WTC11 (cell line): Measurements from ENCODE around the gene ASB1. TPM values are rescaled to one million over a fixed set of nuclear protein-coding genes. Genes with fewer than 3 reads are reported as not detected.

Experiments
- ATAC-seq: fragments of 200-7000 bp; cut with Tn5 transposase; 2 replicates; pipeline ENCODE4 v1.10.0; 2021; ENCODE audit warnings: mild to moderate bottlenecking, moderate library complexity
- CTCF ChIA-PET: fragments of 300-600 bp; sonication (Branson Sonifier 250); formaldehyde crosslinking; loops from one replicate; lab custom pipeline; 2021; ENCODE audit warnings: antibody characterized with exemption; lab: Charles Lee
- POLR2A ChIA-PET: fragments of 350-600 bp; sonication (Branson Sonifier 250); formaldehyde crosslinking; loops from one replicate; lab custom pipeline; 2021; ENCODE audit warnings: antibody characterized with exemption; lab: Charles Lee
- DNase-seq: peaks from one replicate; pipeline ENCODE4 v3.0.0; 2021; ENCODE audit warnings: low spot score
- H3K27ac Mint-ChIP-seq: 2 replicates; pipeline ENCODE4 v1.8.0; 2021; ENCODE audit warnings: mixed read lengths
- H3K27me3 Mint-ChIP-seq: 2 replicates; pipeline ENCODE4 v1.8.0; 2021; ENCODE audit warnings: low read depth, mild to moderate bottlenecking, moderate library complexity, mixed read lengths
- H3K36me3 Mint-ChIP-seq: 2 replicates; pipeline ENCODE4 v1.8.0; 2021; ENCODE audit warnings: mixed read lengths
- H3K4me1 Mint-ChIP-seq: 2 replicates; pipeline ENCODE4 v1.8.0; 2022; ENCODE audit warnings: mixed read lengths
- H3K4me3 Mint-ChIP-seq: 2 replicates; pipeline ENCODE4 v1.8.0; 2021; ENCODE audit warnings: mild to moderate bottlenecking, moderate library complexity, mixed read lengths
- H3K9me3 Mint-ChIP-seq: 2 replicates; pipeline ENCODE4 v1.8.0; 2021; ENCODE audit warnings: mixed read lengths
- ELF4 ChIP-seq: sonication (generic); formaldehyde crosslinking; IDR thresholded peaks from 2 replicates; pipeline ENCODE4 v1.8.1; 2022; ENCODE audit warnings: low read depth, mild to moderate bottlenecking, moderate library complexity, missing genetic modification reagents
- FOXK1 ChIP-seq: sonication (generic); formaldehyde crosslinking; IDR thresholded peaks from 2 replicates; pipeline ENCODE4 v1.8.0; 2022; ENCODE audit warnings: mild to moderate bottlenecking, moderate library complexity, missing genetic modification reagents
- FOXP1 ChIP-seq: sonication (generic); formaldehyde crosslinking; IDR thresholded peaks from 2 replicates; pipeline ENCODE4 v1.8.0; 2022; ENCODE audit warnings: missing genetic modification reagents, mild to moderate bottlenecking, moderate library complexity, borderline replicate concordance
- MYBL2 ChIP-seq: sonication (generic); formaldehyde crosslinking; IDR thresholded peaks from 2 replicates; pipeline ENCODE4 v1.8.1; 2023; ENCODE audit warnings: mild to moderate bottlenecking, moderate library complexity, missing genetic modification reagents
- NR2C2 ChIP-seq: sonication (generic); formaldehyde crosslinking; IDR thresholded peaks from 2 replicates; pipeline ENCODE4 v1.8.0; 2022; ENCODE audit warnings: mild to moderate bottlenecking, missing genetic modification reagents
- NR3C1 ChIP-seq: sonication (generic); formaldehyde crosslinking; conservative IDR thresholded peaks from 2 replicates; pipeline ENCODE4 v1.8.1; 2023; ENCODE audit warnings: low read depth, mild to moderate bottlenecking, missing genetic modification reagents
- PRRX2 ChIP-seq: fragments of 250-450 bp; sonication (Bioruptor Pico); IDR thresholded peaks from 2 replicates; pipeline ENCODE4 v1.8.0; 2021; ENCODE audit warnings: mild to moderate bottlenecking
- RELA ChIP-seq: sonication (generic); formaldehyde crosslinking; IDR thresholded peaks from 2 replicates; pipeline ENCODE4 v1.8.1; 2022; ENCODE audit warnings: missing genetic modification reagents, mild to moderate bottlenecking, borderline replicate concordance
- RORB ChIP-seq: fragments of 250-450 bp; sonication (Bioruptor Pico); IDR thresholded peaks from 2 replicates; pipeline ENCODE4 v1.9.0; 2021; ENCODE audit warnings: mild to moderate bottlenecking
- SMAD4 ChIP-seq: sonication (generic); formaldehyde crosslinking; IDR thresholded peaks from 2 replicates; pipeline ENCODE4 v1.8.0; 2022; ENCODE audit warnings: mild to moderate bottlenecking, missing genetic modification reagents
- ZBTB21 ChIP-seq: sonication (generic); formaldehyde crosslinking; IDR thresholded peaks from 2 replicates; pipeline ENCODE4 v1.8.1; 2023; ENCODE audit warnings: mild to moderate bottlenecking, missing genetic modification reagents, borderline replicate concordance
- ZNF671 ChIP-seq: fragments of 250-450 bp; sonication (Bioruptor Pico); IDR thresholded peaks from 2 replicates; pipeline ENCODE4 v1.8.0; 2021; ENCODE audit warnings: mild to moderate bottlenecking
- total RNA-seq: library from RNA; stranded (reverse); gene quantifications from 3 replicates; pipeline ENCODE4 v1.2.3, GENCODE V29; 2021
- TF ChIP-seq, protein P1 (sequence below): sonication (generic); formaldehyde crosslinking; IDR thresholded peaks from 2 replicates; pipeline ENCODE4 v1.8.1; 2023; ENCODE audit warnings: mild to moderate bottlenecking, missing genetic modification reagents
- TF ChIP-seq, protein P2 (sequence below): fragments of 250-450 bp; sonication (Bioruptor Pico); IDR thresholded peaks from 2 replicates; pipeline ENCODE4 v1.9.0; 2021; ENCODE audit warnings: moderate library complexity, mild to moderate bottlenecking, inconsistent platforms, borderline replicate concordance
- TF ChIP-seq, protein P3 (sequence below): sonication (generic); formaldehyde crosslinking; IDR thresholded peaks from 2 replicates; pipeline ENCODE4 v1.8.1; 2022; ENCODE audit warnings: low read depth, mild to moderate bottlenecking, moderate library complexity, missing genetic modification reagents, borderline replicate concordance
- TF ChIP-seq, protein P4 (sequence below): sonication (generic); formaldehyde crosslinking; IDR thresholded peaks from 2 replicates; pipeline ENCODE4 v1.8.0; 2022; ENCODE audit warnings: mild to moderate bottlenecking, missing genetic modification reagents
- TF ChIP-seq, protein P5 (sequence below): sonication (generic); formaldehyde crosslinking; IDR thresholded peaks from 2 replicates; pipeline ENCODE4 v1.8.0; 2023; ENCODE audit warnings: missing genetic modification reagents, mild to moderate bottlenecking, borderline replicate concordance
- TF ChIP-seq, protein P6 (sequence below): fragments of 250-450 bp; sonication (Bioruptor Pico); IDR thresholded peaks from 2 replicates; pipeline ENCODE4 v1.8.0; 2021; ENCODE audit warnings: mild to moderate bottlenecking

Gene ASB1
- total RNA-seq, 1 experiment from 2014 or later, result 43.9 TPM

DNA sequence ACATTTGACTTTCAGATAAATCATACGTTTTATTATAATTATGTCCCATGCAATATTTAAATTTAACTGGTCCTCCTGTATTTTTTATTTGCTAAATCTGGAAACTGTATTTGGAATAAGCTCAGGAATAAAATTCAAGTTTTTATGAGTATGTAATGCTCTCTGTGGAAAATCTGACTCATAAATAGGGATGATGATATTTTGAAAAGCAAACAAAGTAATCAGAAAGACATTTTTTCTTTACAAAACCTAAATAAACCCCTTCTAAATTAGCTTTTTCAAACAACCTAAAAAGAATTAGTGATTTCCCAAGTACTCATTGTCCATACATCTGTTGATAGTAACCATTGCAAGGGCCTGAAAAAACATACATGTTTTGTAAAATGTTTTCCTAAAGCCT is 41.1 kb downstream of the ASB1 start:
- H3K4me3 Mint-ChIP-seq, result no peak overlapping the region
- DNase-seq (no peak), ATAC-seq (no peak)
- H3K4me1 Mint-ChIP-seq, result no peaks in the 10 kb centered on the region
- CTCF ChIA-PET, result no interaction called here
- peaks cover 16% of the 10 kb centered on the region for H3K36me3 Mint-ChIP-seq
- H3K9me3 Mint-ChIP-seq, result peaks cover 36% of the 10 kb centered on the region
- POLR2A ChIA-PET, result no interaction called here
- TF ChIP-seq FOXP1 (CRISPR knock-in tag), result no peak
- TF ChIP-seq SMAD4 (CRISPR knock-in tag), result no peak
- no peak for TF ChIP-seq MYBL2 (CRISPR knock-in tag)
- TF ChIP-seq, protein P1, sequence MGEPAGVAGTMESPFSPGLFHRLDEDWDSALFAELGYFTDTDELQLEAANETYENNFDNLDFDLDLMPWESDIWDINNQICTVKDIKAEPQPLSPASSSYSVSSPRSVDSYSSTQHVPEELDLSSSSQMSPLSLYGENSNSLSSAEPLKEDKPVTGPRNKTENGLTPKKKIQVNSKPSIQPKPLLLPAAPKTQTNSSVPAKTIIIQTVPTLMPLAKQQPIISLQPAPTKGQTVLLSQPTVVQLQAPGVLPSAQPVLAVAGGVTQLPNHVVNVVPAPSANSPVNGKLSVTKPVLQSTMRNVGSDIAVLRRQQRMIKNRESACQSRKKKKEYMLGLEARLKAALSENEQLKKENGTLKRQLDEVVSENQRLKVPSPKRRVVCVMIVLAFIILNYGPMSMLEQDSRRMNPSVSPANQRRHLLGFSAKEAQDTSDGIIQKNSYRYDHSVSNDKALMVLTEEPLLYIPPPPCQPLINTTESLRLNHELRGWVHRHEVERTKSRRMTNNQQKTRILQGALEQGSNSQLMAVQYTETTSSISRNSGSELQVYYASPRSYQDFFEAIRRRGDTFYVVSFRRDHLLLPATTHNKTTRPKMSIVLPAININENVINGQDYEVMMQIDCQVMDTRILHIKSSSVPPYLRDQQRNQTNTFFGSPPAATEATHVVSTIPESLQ (CRISPR knock-in tag), result no peak
- TF ChIP-seq, protein P2, sequence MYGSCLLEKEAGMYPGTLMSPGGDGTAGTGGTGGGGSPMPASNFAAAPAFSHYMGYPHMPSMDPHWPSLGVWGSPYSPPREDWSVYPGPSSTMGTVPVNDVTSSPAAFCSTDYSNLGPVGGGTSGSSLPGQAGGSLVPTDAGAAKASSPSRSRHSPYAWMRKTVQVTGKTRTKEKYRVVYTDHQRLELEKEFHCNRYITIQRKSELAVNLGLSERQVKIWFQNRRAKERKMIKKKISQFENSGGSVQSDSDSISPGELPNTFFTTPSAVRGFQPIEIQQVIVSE (CRISPR knock-in tag), result no peak
- TF ChIP-seq PRRX2 (CRISPR knock-in tag), result no peak
- TF ChIP-seq, protein P3, sequence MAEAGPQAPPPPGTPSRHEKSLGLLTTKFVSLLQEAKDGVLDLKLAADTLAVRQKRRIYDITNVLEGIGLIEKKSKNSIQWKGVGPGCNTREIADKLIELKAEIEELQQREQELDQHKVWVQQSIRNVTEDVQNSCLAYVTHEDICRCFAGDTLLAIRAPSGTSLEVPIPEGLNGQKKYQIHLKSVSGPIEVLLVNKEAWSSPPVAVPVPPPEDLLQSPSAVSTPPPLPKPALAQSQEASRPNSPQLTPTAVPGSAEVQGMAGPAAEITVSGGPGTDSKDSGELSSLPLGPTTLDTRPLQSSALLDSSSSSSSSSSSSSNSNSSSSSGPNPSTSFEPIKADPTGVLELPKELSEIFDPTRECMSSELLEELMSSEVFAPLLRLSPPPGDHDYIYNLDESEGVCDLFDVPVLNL (CRISPR knock-in tag), result no peak
- no peak for TF ChIP-seq ZNF671 (CRISPR knock-in tag)
- TF ChIP-seq RORB, result no peak
- no peak for TF ChIP-seq FOXK1 (CRISPR knock-in tag)
- no peak for TF ChIP-seq RELA (CRISPR knock-in tag)
- TF ChIP-seq NR2C2, result no peak
- TF ChIP-seq NR3C1, result no peak
- TF ChIP-seq, protein P4, sequence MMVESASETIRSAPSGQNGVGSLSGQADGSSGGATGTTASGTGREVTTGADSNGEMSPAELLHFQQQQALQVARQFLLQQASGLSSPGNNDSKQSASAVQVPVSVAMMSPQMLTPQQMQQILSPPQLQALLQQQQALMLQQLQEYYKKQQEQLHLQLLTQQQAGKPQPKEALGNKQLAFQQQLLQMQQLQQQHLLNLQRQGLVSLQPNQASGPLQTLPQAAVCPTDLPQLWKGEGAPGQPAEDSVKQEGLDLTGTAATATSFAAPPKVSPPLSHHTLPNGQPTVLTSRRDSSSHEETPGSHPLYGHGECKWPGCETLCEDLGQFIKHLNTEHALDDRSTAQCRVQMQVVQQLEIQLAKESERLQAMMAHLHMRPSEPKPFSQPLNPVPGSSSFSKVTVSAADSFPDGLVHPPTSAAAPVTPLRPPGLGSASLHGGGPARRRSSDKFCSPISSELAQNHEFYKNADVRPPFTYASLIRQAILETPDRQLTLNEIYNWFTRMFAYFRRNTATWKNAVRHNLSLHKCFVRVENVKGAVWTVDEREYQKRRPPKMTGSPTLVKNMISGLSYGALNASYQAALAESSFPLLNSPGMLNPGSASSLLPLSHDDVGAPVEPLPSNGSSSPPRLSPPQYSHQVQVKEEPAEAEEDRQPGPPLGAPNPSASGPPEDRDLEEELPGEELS (CRISPR knock-in tag), result no peak
- TF ChIP-seq, protein P5, sequence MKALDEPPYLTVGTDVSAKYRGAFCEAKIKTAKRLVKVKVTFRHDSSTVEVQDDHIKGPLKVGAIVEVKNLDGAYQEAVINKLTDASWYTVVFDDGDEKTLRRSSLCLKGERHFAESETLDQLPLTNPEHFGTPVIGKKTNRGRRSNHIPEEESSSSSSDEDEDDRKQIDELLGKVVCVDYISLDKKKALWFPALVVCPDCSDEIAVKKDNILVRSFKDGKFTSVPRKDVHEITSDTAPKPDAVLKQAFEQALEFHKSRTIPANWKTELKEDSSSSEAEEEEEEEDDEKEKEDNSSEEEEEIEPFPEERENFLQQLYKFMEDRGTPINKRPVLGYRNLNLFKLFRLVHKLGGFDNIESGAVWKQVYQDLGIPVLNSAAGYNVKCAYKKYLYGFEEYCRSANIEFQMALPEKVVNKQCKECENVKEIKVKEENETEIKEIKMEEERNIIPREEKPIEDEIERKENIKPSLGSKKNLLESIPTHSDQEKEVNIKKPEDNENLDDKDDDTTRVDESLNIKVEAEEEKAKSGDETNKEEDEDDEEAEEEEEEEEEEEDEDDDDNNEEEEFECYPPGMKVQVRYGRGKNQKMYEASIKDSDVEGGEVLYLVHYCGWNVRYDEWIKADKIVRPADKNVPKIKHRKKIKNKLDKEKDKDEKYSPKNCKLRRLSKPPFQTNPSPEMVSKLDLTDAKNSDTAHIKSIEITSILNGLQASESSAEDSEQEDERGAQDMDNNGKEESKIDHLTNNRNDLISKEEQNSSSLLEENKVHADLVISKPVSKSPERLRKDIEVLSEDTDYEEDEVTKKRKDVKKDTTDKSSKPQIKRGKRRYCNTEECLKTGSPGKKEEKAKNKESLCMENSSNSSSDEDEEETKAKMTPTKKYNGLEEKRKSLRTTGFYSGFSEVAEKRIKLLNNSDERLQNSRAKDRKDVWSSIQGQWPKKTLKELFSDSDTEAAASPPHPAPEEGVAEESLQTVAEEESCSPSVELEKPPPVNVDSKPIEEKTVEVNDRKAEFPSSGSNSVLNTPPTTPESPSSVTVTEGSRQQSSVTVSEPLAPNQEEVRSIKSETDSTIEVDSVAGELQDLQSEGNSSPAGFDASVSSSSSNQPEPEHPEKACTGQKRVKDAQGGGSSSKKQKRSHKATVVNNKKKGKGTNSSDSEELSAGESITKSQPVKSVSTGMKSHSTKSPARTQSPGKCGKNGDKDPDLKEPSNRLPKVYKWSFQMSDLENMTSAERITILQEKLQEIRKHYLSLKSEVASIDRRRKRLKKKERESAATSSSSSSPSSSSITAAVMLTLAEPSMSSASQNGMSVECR (CRISPR knock-in tag), result no peak
- no peak for TF ChIP-seq ELF4
- no peak for TF ChIP-seq ZBTB21 (CRISPR knock-in tag)
- TF ChIP-seq, protein P6, sequence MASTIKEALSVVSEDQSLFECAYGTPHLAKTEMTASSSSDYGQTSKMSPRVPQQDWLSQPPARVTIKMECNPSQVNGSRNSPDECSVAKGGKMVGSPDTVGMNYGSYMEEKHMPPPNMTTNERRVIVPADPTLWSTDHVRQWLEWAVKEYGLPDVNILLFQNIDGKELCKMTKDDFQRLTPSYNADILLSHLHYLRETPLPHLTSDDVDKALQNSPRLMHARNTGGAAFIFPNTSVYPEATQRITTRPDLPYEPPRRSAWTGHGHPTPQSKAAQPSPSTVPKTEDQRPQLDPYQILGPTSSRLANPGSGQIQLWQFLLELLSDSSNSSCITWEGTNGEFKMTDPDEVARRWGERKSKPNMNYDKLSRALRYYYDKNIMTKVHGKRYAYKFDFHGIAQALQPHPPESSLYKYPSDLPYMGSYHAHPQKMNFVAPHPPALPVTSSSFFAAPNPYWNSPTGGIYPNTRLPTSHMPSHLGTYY, result no peak
- H3K27ac Mint-ChIP-seq, result no peak overlapping the region
- H3K27me3 Mint-ChIP-seq, result no peaks in the 10 kb centered on the region; the same call in 1 of the 2 replicates
